T-helper 1 cell treated with Interleukin-12 subunit alpha and Interleukin-12 subunit beta and Interleukin-4 antibody, amounts not matched to agents 30 μg/mL and 1 μg/mL, for 36 hours (primary cell): ENCODE data around the gene GON4L.
A peak's percentile ranks its signal among the peaks of the same experiment; 100 is the strongest.
"Not testable (repeated sequence)": the region's sequence is repeated elsewhere in the genome, so short reads cannot be mapped to it uniquely, and the experiment has no call there.

Experiments used
- H3K27ac Mint-ChIP-seq: one replicate; pipeline ENCODE4 v1.8.0; 2021; ENCODE audit warnings: mild to moderate bottlenecking, mixed read lengths
- H3K27me3 Mint-ChIP-seq: one replicate; pipeline ENCODE4 v1.8.0; 2021; ENCODE audit warnings: low read depth, mixed read lengths
- H3K36me3 Mint-ChIP-seq: one replicate; pipeline ENCODE4 v1.8.0; 2021; ENCODE audit warnings: low read depth, mixed read lengths
- H3K4me1 Mint-ChIP-seq: one replicate; pipeline ENCODE4 v1.8.0; 2021; ENCODE audit warnings: low read depth, mixed read lengths
- H3K4me3 Mint-ChIP-seq: one replicate; pipeline ENCODE4 v1.8.0; 2021; ENCODE audit warnings: mild to moderate bottlenecking, moderate library complexity, mixed read lengths
- H3K9me3 Mint-ChIP-seq: one replicate; pipeline ENCODE4 v1.8.0; 2021; ENCODE audit warnings: mixed read lengths

The GON4L gene

DNA sequence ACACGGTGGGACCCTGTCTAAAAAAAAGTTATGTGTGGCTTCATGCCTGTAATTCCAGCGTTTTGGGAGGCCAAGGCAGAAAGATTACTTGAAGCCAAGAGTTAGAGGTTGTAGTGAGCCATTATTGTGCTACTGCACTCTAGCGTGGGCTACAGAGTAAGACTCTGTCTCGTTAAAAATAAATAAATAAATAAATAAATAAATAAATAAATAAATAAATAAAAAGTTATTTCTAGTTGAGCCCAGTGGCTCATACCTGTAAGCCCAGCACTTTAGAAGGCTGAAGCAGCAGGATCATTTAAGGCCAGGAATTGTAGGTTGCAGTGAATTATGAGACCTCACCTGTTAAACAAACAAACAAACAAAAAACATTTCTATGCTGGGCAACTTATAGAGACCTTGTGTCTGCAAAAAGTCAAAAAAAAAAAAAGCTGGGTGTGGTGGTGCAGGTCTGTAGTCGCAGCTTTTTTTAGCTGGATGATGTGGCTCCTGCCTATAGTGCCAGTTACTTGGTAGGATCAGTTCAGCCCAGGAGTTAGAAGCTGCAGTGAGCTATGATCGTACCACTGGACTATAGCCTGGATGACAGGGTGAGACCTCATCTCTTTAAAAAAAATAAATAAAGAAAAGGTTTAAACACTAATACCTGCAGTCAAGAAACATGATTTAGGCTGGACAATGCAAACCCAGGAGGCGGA is 25.6 kb downstream of the GON4L start:
- Mint-ChIP-seq H3K27ac (no peak overlapping the region), H3K4me3 (no peak overlapping the region), H3K27me3 (no peaks in the 10 kb centered on the region), H3K9me3 (no peaks in the 10 kb centered on the region), H3K36me3 (peaks cover 25% of the 10 kb centered on the region), H3K4me1 (peaks cover 14% of the 10 kb centered on the region)

DNA sequence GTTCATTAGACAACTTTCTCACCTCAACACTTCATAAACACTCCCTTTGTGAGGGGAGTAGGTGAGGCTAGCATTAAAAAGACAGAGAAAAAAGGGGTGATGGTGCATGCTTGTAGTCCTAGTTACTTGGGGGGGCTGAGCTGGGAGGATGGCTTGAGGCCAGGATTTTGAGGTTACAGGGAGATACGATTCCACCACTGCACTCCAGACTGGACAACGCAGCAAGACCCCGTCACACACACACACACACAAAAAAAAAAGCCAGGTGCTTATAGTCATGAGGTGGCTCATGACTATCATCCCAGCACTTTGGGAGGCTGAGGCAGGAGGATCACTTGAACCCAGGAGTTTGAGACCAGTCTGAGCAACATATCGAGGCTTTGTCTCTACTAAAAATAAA is 29.6 kb downstream of the GON4L start:
- Mint-ChIP-seq H3K27me3 (no peaks in the 10 kb centered on the region), H3K27ac (no peak overlapping the region), H3K4me3 (no peak overlapping the region), H3K9me3 (no peaks in the 10 kb centered on the region), H3K4me1 (peaks cover 2% of the 10 kb centered on the region), H3K36me3 (peaks cover 13% of the 10 kb centered on the region)

DNA sequence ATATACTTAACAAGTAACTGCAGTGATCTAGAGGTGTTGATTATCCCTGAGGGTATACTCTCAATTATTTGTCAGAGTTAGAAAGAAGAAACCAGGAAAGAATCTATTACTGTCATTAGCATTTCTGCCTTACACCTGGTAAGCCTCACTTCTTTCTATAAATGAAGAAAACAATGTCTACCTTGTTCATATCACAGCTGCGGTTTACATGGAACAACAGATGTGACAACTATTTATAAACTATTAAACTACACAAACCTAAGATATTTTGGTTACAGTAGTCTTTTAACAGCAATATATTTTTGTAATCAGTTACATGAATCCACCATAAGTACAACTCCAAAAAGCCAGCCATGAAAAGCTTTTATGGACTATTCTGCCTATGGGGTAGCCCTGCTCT is 40.7 kb downstream of the GON4L start:
- Mint-ChIP-seq H3K27ac (no peak overlapping the region), H3K9me3 (no peaks in the 10 kb centered on the region), H3K4me1 (no peaks in the 10 kb centered on the region), H3K4me3 (no peak overlapping the region), H3K27me3 (no peaks in the 10 kb centered on the region), H3K36me3 (peaks cover 41% of the 10 kb centered on the region)

DNA sequence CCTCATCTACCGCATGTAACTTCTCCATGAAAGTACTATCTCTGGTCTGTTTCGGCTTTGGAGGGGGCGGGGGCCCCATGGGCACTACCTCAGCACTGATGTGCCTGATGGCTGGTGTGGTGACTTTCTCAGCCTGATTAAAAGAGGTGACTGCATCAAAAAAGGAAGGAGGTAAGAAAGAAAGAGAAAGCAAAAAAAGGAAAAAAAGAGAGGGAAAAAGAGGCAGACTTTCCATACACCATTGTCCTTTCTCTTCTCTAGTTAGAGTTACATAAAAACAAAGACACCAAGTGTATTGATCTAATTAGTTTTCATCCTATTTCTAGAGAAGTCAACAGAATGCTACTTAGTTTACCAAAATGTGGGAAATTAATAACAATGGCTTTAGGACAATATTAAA is 43.3 kb downstream of the GON4L start:
- H3K27ac Mint-ChIP-seq, result no peak overlapping the region
- H3K4me3 Mint-ChIP-seq, result no peak overlapping the region
- H3K9me3 Mint-ChIP-seq, result no peaks in the 10 kb centered on the region
- no peaks in the 10 kb centered on the region for H3K27me3 Mint-ChIP-seq
- peaks cover 1% of the 10 kb centered on the region for H3K4me1 Mint-ChIP-seq
- H3K36me3 Mint-ChIP-seq, result peaks cover 34% of the 10 kb centered on the region

DNA sequence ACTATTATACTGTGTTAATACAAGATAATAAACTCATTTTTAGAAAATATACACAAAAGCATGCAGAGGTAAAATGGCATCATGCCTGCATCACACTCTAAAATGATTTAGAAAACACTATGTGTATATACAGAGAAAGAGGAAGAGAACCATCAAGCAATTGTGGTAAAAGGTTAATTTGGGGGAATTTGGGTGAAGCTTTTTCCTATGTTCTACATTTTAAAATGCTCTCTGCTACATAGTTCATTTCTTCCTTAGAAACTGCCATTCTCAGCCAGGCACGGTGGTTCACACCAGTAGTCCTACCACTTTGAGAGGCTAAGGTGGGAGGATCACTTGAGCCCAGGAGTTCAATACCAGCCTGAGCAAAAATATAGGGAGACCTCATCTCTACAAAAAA is 44.1 kb downstream of the GON4L start:
- Mint-ChIP-seq H3K27me3 (no peaks in the 10 kb centered on the region), H3K36me3 (peaks cover 33% of the 10 kb centered on the region), H3K9me3 (no peaks in the 10 kb centered on the region), H3K4me1 (peaks cover 1% of the 10 kb centered on the region), H3K27ac (no peak overlapping the region), H3K4me3 (no peak overlapping the region)

DNA sequence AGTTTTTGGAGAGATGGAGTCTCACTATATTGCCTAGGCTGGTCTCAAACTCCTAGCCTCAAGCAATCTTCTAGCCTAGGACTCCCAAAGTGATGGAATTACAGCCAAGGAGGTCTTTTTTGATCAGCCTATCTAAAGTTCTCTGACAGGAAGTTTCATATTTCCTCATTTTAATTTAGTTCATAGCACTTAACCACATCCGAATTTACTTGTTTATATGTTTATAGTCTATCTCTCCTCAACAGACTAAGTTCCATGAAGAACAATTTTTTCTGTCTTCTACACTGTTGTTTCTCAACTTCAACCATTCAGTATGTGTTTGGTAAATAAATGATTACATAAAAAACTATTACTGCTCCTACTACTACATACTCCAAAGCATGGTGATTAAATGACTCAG is 47.9 kb downstream of the GON4L start:
- H3K36me3 Mint-ChIP-seq, result peaks cover 25% of the 10 kb centered on the region
- H3K4me3 Mint-ChIP-seq, result no peak overlapping the region
- H3K4me1 Mint-ChIP-seq, result peaks cover 1% of the 10 kb centered on the region
- H3K27ac Mint-ChIP-seq, result peak overlapping the region; percentile 9
- no peaks in the 10 kb centered on the region for H3K27me3 Mint-ChIP-seq
- H3K9me3 Mint-ChIP-seq, result no peaks in the 10 kb centered on the region

DNA sequence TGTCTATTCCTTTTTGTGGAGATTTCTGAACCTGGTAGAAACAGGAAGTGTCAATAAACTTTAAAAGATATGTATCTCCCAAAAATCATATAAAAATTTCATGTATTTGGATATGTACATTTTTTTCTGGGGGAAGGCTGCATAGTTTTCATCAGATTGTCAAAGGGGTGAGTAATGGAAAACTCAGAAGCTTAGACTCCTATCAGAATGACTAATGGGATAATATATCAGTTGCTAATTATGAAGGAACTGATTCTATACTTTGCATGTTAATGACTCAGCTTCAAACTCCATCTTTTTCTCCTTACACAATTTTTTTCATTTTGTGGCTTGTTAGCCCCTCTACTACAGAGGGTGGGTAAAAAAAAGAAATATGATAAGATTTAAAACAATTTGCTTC is 55.9 kb downstream of the GON4L start:
- Mint-ChIP-seq H3K4me1 (no peaks in the 10 kb centered on the region), H3K36me3 (peaks cover 33% of the 10 kb centered on the region), H3K27me3 (no peaks in the 10 kb centered on the region), H3K4me3 (no peak overlapping the region), H3K9me3 (no peaks in the 10 kb centered on the region), H3K27ac (no peak overlapping the region)

DNA sequence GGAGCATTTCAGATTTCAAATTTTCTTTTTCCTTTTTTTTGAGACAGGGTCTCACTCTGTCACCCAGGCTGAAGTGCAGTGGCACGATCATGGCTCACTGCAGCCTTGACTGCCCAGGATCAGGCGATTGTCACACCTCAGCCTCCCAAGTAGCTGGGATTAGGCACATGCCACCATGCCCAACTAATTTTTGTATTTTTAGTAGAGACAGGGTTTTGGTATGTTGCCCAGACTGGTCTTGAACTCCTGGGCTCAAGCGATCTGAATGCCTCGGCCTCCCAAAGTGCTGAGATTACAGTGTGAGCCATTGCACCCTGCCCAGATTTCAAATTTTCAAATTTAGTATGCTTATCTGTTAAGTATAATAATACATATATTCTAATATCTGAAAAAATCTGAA is 61.4 kb downstream of the GON4L start:
- H3K36me3 Mint-ChIP-seq, result peaks cover 22% of the 10 kb centered on the region
- H3K4me1 Mint-ChIP-seq, H3K9me3 Mint-ChIP-seq, H3K4me3 Mint-ChIP-seq, H3K27me3 Mint-ChIP-seq, H3K27ac Mint-ChIP-seq: not testable (repeated sequence)

DNA sequence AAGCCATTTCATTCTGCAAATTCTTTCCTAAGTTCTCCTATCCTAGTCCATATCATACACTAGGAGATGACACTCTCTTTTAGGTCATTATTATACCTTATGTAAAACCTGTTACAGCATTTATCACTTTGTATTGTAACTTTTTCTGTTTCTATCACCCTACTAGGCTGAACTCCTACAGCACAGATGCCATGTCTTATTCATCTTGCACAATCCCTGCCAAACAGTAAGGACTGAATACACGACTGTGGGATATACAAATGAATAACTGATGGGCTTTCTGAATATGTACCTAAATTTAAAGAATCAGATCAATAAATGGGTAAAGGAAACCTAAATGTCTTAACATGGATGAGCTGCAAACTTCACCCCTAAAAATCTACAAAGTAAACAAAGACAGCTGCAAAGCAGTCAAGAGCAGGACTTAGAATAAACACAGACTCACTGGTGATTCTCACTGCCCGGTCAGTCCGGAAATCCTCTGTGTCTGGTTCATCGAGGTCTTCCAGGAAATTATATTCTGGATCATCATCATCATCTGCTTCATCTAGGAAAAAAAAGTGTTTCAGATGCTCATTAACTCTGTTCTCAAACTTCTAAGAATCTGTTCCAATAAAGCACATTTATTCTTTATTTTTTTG is 62.3 kb downstream of the GON4L start:
- Mint-ChIP-seq H3K36me3 (peaks cover 21% of the 10 kb centered on the region), H3K4me1 (no peaks in the 10 kb centered on the region), H3K27me3 (no peaks in the 10 kb centered on the region), H3K27ac (no peak overlapping the region), H3K4me3 (no peak overlapping the region), H3K9me3 (no peaks in the 10 kb centered on the region)

DNA sequence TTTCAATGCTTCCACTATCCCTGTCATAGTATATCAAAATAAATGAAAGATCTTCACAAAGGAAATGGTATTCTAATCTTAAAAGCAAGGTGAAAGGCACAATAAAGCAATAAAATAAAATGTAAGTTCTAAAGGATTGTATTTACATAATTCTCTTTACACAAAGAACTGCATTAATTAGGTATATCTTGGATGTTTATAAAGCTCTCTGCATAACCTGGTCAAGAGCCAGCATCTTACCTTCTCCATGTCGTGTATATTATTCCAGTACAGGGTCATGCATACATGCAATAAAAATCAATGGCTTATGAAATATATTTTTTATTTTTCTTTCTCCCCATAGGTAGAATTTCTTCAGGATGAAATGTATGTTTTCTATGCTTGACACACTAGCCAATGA is 63.8 kb downstream of the GON4L start:
- H3K4me3 Mint-ChIP-seq, result no peak overlapping the region
- H3K27me3 Mint-ChIP-seq, result no peaks in the 10 kb centered on the region
- no peak overlapping the region for H3K27ac Mint-ChIP-seq
- H3K36me3 Mint-ChIP-seq, result peaks cover 12% of the 10 kb centered on the region
- H3K4me1 Mint-ChIP-seq, result no peaks in the 10 kb centered on the region
- no peaks in the 10 kb centered on the region for H3K9me3 Mint-ChIP-seq

DNA sequence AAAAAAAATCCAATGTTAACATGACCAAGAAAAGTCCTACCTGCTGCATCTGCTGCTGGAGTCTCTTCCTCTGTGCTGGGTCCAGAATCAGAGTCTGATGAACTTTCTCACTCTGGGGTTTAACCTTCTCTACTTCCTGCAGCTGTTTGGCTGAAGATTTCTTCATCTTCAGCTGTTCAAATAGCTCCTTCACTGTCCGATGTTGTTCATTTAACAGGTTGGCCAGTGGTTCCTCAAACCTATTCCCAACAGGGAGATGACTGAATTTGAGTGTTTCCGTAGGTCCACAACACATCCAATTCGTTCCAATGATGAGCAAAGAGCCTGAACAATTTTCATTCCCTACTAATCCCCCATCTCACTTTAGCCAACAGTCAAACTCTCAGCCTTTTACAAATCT is 79.4 kb downstream of the GON4L start:
- peak overlapping the region; percentile 55 for H3K27ac Mint-ChIP-seq
- H3K4me1 Mint-ChIP-seq, result peaks cover 20% of the 10 kb centered on the region
- no peak overlapping the region for H3K4me3 Mint-ChIP-seq

DNA sequence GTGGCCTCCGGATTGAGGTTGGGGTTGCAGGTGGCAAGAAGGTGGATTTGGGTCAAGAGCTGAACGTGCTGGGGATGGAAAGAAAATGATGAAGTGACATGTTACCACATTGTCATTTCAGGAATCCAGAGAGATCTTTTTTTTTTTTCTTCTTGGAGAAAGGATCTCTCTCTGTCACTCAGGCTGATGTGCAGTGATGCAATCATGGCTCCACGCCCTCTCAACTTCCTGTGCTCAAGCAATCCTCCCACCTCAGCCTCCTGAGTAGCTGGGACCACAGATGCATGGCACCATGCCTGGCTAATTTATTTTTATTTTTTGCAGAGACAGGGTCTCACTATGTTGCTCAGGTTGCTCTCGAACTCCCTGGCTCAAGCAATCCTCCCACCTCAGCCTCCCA is 80.6 kb downstream of the GON4L start:
- H3K9me3 Mint-ChIP-seq, result no peaks in the 10 kb centered on the region
- H3K27ac Mint-ChIP-seq, result peak overlapping the region; percentile 55
- no peaks in the 10 kb centered on the region for H3K27me3 Mint-ChIP-seq
- peaks cover 20% of the 10 kb centered on the region for H3K4me1 Mint-ChIP-seq
- H3K36me3 Mint-ChIP-seq, result peaks cover 45% of the 10 kb centered on the region
- H3K4me3 Mint-ChIP-seq, result no peak overlapping the region

More for the DNA sequence above, 79.4 kb downstream of the GON4L start:
- H3K36me3 Mint-ChIP-seq, result peaks cover 44% of the 10 kb centered on the region
- no peaks in the 10 kb centered on the region for H3K27me3 Mint-ChIP-seq
- no peaks in the 10 kb centered on the region for H3K9me3 Mint-ChIP-seq

DNA sequence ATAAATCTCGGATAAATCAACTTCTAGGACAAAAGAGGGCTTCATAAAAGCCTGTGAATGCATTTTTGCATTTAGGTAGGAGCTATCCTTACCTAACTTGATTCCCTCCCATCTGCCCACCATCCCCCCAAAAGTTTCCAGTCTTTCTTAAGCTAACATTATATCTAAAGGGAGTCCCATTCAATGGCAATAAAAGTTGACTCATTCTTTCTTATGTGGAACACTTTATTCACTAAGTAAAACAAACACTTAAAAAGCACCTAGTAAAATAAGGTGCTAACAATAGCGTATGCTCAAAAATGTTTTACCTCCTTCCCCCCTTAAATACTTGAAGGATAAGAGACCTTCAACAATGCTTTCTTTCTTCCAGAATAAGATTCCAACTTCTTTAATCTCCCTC is 83.8 kb downstream of the GON4L start:
- Mint-ChIP-seq H3K36me3 (peaks cover 59% of the 10 kb centered on the region), H3K4me1 (peaks cover 18% of the 10 kb centered on the region), H3K4me3 (no peak overlapping the region), H3K27me3 (no peaks in the 10 kb centered on the region), H3K9me3 (no peaks in the 10 kb centered on the region), H3K27ac (no peak overlapping the region)

DNA sequence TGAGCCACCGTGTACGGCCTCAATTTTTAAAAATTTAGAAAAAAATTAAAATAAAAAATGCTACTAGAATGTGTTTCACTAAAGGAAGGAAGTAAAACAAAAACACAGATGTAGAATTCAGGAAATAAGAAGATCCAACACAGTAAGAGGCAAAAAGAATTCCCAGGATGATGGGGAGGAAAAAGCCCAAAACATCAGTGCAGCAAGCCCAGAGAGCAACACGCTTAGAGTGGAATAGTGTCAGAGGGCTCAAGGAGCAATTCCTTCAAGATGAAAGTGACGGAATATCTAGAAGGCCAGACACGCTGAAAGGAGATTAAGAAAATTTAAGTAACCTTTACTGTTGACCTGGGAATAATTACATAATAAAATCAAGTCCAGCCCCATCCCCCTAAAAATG is 87.8 kb downstream of the GON4L start:
- Mint-ChIP-seq H3K4me1 (peaks cover 3% of the 10 kb centered on the region), H3K36me3 (peaks cover 49% of the 10 kb centered on the region), H3K27ac (no peak overlapping the region), H3K27me3 (no peaks in the 10 kb centered on the region), H3K4me3 (no peak overlapping the region), H3K9me3 (no peaks in the 10 kb centered on the region)

DNA sequence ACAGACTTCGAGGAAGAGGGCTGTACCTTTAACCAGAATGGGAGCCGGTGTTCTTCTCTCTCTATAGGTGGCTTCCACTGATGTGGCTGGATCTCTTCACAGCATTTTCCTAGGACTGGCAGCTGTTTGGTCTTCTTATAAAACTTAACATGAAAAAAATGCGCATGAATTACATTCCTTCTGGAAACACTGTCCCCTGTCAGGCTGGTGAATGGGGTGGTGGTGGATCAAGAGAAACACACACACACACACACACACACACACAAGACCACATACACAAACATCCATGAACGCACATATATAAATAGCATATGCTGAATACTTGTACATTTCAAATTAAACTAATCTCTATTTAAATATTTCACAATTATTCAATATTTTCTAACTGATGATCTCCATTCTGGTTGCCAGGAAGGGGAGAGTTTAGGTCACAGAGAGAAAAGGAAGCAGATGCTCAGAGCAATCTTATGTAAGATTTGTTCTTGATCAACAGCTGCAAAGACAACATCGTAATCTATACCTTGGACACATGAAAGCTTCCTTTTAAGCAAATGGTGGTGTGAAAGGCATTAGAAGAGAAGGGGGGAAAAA is 89.5 kb downstream of the GON4L start:
- not testable (repeated sequence) for H3K9me3 Mint-ChIP-seq, H3K4me3 Mint-ChIP-seq, H3K27ac Mint-ChIP-seq, H3K27me3 Mint-ChIP-seq, H3K4me1 Mint-ChIP-seq
- H3K36me3 Mint-ChIP-seq, result peaks cover 40% of the 10 kb centered on the region
